K562 (cell line): Measurements from ENCODE around the gene RREB1. TPM values are rescaled to one million over a fixed set of nuclear protein-coding genes. Genes with fewer than 3 reads are reported as not detected.
A peak's percentile ranks its signal among the peaks of the same experiment; 100 is the strongest.

ENCODE experiments used
- BRD4 ChIP-seq: fragments of 200-600 bp; sonication (generic); IDR thresholded peaks from 2 replicates; pipeline ENCODE4 v1.6.1; 2017; ENCODE audit warnings: inconsistent platforms
- CBFB ChIP-seq: sonication (generic); formaldehyde crosslinking; IDR thresholded peaks from 2 replicates; pipeline ENCODE4 v1.4.0; 2020; ENCODE audit warnings: mild to moderate bottlenecking, missing genetic modification reagents
- DIDO1 ChIP-seq: fragments of 450-650 bp; IDR thresholded peaks from 2 replicates; pipeline ENCODE4 v1.6.1; 2016; ENCODE audit warnings: low read depth, missing biosample characterization, missing genetic modification characterization
- GTF2A2 ChIP-seq: IDR thresholded peaks from 2 replicates; pipeline ENCODE4 v1.6.1; 2016; ENCODE audit warnings: mild to moderate bottlenecking, missing genetic modification characterization, missing compliant biosample characterization
- HDAC1 ChIP-seq, 2 experiments: fragments of 450-650 bp; IDR thresholded peaks; 2 replicates each; pipeline ENCODE4 v1.6.1; 2016 to 2017; ENCODE audit warnings: inconsistent platforms in 1 of 2, mild to moderate bottlenecking in 1 of 2, moderate library complexity in 1 of 2
- HDAC8 ChIP-seq: fragments of 450-650 bp; IDR thresholded peaks from 2 replicates; pipeline ENCODE4 v1.6.1; 2016; ENCODE audit warnings: mild to moderate bottlenecking, missing genetic modification characterization, moderate library complexity, missing compliant biosample characterization
- KDM4B ChIP-seq, 2 experiments: fragments of 450-650 bp in 1 of 2; sonication (generic) in 1 of 2; IDR thresholded peaks; 2 replicates each; pipeline ENCODE4 v1.6.1; 2016 to 2017; ENCODE audit warnings: borderline replicate concordance in 2 of 2, antibody characterized with exemption in 1 of 2, low read depth in 1 of 2, mild to moderate bottlenecking in 1 of 2
- MEF2D ChIP-seq: conservative IDR thresholded peaks from 2 replicates; pipeline ENCODE4 v1.6.1; 2016; ENCODE audit warnings: low read depth, missing genetic modification characterization, missing compliant biosample characterization
- NFATC3 ChIP-seq: fragments of 450-650 bp; IDR thresholded peaks from 2 replicates; pipeline ENCODE4 v1.6.1; 2017; ENCODE audit warnings: mild to moderate bottlenecking
- POLR3G ChIP-seq: IDR thresholded peaks from 2 replicates; pipeline ENCODE4 v1.6.1; 2011; ENCODE audit not compliant: insufficient read length, insufficient replicate concordance; ENCODE audit errors: extremely low read depth
- TEAD4 ChIP-seq, 2 experiments: sonication (generic) in 1 of 2; formaldehyde crosslinking in 1 of 2; IDR thresholded peaks; 2 replicates each; pipeline versions ENCODE4 v1.6.1 to v1.8.0; 2012 to 2022; ENCODE audit warnings: borderline replicate concordance in 1 of 2, inconsistent platforms in 1 of 2, low read length in 1 of 2, mild to moderate bottlenecking in 1 of 2, missing genetic modification reagents in 1 of 2
- ZNF165 ChIP-seq: fragments of 250-450 bp; sonication (Bioruptor Pico); IDR thresholded peaks from 2 replicates; pipeline ENCODE4 v1.4.0; 2020; ENCODE audit warnings: borderline replicate concordance
- ZNF3 ChIP-seq: fragments of 250-450 bp; sonication (Bioruptor Pico); IDR thresholded peaks from 2 replicates; pipeline ENCODE4 v1.5.0; 2021; ENCODE audit warnings: mild to moderate bottlenecking, moderate library complexity
- polyA plus RNA-seq, 8 experiments: library from polyadenylated mRNA; depleted of rRNA in 4 of 8; stranded (reverse) in 5 of 8; unstranded in 3 of 8; fragments of >200 nt; fragmentation: Nextera tagmentation in 2 of 8; fragmentation: Illumina TruSeq in 1 of 8; extraction: Ambion mirVana in 2 of 8; extraction: Trizol in 1 of 8; gene quantifications; 2 replicates each; pipeline versions ENCODE4 v1.2.1 to v1.2.3, GENCODE V29; 2011 to 2014; ENCODE audit warnings: inconsistent platforms in 1 of 8, missing spikeins in 1 of 8
- total RNA-seq, 7 experiments: library from RNA; depleted of rRNA in 6 of 7; stranded (reverse); fragments of >200 nt in 6 of 7; fragmentation: Illumina TruSeq in 2 of 7; extraction: Trizol in 2 of 7; gene quantifications; 2 replicates each; pipeline versions ENCODE4 v1.2.1 to v1.2.3, GENCODE V29; 2011 to 2021; ENCODE audit warnings: low replicate concordance in 1 of 7
- TF ChIP-seq, protein P1 (sequence below): fragments of 250-450 bp; sonication (Bioruptor Pico); IDR thresholded peaks from 2 replicates; pipeline ENCODE4 v1.8.0; 2022; ENCODE audit warnings: moderate library complexity, mild to moderate bottlenecking, inconsistent platforms
- TF ChIP-seq, protein P2 (sequence below): sonication (generic); formaldehyde crosslinking; IDR thresholded peaks from 2 replicates; pipeline ENCODE4 v1.8.0; 2022; ENCODE audit warnings: mild to moderate bottlenecking, low read depth, missing genetic modification reagents
- TF ChIP-seq, protein P3 (sequence below): fragments of 250-450 bp; sonication (Bioruptor Pico); IDR thresholded peaks from 2 replicates; pipeline ENCODE4 v1.8.0; 2021; ENCODE audit warnings: moderate library complexity, mild to moderate bottlenecking, inconsistent platforms
- TF ChIP-seq, protein P4 (sequence below), 3 experiments: fragments of 200-800 bp in 1 of 3; fragments of 250-450 bp in 1 of 3; fragments of 450-650 bp in 1 of 3; sonication (Bioruptor Pico) in 1 of 3; sonication (Bioruptor generic) in 1 of 3; formaldehyde crosslinking in 1 of 3; IDR thresholded peaks; 2 replicates each; pipeline versions ENCODE4 v1.6.1 to v1.8.0; 2016 to 2022; ENCODE audit warnings: mild to moderate bottlenecking in 2 of 3, missing genetic modification characterization in 2 of 3, missing compliant biosample characterization in 1 of 3, moderate library complexity in 1 of 3
- TF ChIP-seq, protein P5 (sequence below): IDR thresholded peaks from 2 replicates; pipeline ENCODE4 v1.6.1; 2014; ENCODE audit warnings: antibody characterized with exemption

The RREB1 gene
- total and polyA plus RNA-seq, 9 of the 15 experiments (the other 6 are each of a cell fraction or from before 2014, with no cell fraction given) = 3.3 to 64.2 (median 19.3) TPM

DNA sequence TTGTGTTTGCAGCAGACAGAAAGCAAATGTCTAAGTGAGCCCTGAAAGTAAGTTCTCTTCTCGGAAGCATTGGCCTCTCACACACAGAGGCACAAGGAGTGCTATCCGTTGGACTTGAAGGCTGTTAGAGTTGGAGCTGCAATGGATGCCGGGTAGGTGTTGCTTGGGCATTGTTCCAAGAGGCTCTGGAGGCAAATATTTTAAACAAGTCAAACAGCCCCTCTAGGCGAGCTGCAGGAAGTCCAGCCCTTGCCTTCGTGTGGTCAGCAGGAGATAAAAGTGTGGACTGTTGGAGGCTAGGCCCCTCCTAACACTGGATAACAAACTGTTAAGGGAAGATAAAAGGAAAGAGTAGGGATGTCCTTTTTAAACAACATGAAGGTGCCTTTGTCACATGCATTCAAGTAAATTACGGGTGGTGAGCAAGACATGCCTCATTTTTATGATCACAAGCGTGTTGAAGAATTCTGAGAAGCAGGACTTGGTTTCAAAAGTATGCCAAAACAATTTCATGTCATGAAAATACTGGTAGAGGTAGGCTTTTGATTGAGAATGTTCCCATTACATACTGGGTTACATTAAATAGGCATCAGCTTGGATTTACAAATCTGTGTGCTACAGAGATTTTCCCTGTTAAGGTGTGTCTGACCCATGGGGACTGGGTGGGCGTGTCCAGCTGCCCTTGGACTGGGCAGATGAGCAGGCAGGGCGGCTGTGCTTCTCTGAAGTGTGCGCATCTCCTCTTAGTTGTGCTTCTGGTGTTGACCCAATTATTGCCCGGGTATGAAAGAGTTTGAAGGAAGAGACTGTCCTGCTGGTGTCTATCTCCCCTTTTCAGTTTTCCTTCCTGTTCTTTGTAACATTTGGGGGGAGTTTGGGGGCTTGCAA, 57.5 kb downstream of the RREB1 start (continued):
- TF ChIP-seq TEAD4 (IDR thresholded peaks at IDR 0.05; ENCODE audit: low read length) (peak; percentile 96), TEAD4 (CRISPR knock-in tag; IDR thresholded peaks at IDR 0.05; ENCODE audit: borderline replicate concordance) (no peak), ZNF165 (CRISPR knock-in tag) (peak; percentile 61; the same call in 1 of the 2 replicates), HDAC1 (IDR thresholded peaks at IDR 0.05) (peak; percentile 92 to 96), CBFB (peak; percentile 77), MEF2D (tag) (peak; percentile 91), HDAC8 (tag) (no peak; the same call in none of the 2 replicates), GTF2A2 (tag) (no peak), POLR3G (no peak), NFATC3 (peak; percentile 63; the same call in 1 of the 2 replicates), KDM4B (IDR thresholded peaks at IDR 0.05; ENCODE audit: borderline replicate concordance in 2 of 2, low read depth in 1 of 2) (no peak), BRD4 (peak; percentile 34; the same call in 1 of the 2 replicates), DIDO1 (tag) (no peak), ZNF3 (CRISPR knock-in tag) (no peak)
- TF ChIP-seq, protein P1, sequence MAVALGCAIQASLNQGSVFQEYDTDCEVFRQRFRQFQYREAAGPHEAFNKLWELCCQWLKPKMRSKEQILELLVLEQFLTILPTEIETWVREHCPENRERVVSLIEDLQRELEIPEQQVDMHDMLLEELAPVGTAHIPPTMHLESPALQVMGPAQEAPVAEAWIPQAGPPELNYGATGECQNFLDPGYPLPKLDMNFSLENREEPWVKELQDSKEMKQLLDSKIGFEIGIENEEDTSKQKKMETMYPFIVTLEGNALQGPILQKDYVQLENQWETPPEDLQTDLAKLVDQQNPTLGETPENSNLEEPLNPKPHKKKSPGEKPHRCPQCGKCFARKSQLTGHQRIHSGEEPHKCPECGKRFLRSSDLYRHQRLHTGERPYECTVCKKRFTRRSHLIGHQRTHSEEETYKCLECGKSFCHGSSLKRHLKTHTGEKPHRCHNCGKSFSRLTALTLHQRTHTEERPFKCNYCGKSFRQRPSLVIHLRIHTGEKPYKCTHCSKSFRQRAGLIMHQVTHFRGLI = peak; percentile 82
- TF ChIP-seq, protein P2, sequence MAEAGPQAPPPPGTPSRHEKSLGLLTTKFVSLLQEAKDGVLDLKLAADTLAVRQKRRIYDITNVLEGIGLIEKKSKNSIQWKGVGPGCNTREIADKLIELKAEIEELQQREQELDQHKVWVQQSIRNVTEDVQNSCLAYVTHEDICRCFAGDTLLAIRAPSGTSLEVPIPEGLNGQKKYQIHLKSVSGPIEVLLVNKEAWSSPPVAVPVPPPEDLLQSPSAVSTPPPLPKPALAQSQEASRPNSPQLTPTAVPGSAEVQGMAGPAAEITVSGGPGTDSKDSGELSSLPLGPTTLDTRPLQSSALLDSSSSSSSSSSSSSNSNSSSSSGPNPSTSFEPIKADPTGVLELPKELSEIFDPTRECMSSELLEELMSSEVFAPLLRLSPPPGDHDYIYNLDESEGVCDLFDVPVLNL (CRISPR knock-in tag) = no peak
- TF ChIP-seq, protein P3, sequence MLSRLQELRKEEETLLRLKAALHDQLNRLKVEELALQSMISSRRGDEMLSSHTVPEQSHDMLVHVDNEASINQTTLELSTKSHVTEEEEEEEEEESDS = no peak
- TF ChIP-seq, protein P4, sequence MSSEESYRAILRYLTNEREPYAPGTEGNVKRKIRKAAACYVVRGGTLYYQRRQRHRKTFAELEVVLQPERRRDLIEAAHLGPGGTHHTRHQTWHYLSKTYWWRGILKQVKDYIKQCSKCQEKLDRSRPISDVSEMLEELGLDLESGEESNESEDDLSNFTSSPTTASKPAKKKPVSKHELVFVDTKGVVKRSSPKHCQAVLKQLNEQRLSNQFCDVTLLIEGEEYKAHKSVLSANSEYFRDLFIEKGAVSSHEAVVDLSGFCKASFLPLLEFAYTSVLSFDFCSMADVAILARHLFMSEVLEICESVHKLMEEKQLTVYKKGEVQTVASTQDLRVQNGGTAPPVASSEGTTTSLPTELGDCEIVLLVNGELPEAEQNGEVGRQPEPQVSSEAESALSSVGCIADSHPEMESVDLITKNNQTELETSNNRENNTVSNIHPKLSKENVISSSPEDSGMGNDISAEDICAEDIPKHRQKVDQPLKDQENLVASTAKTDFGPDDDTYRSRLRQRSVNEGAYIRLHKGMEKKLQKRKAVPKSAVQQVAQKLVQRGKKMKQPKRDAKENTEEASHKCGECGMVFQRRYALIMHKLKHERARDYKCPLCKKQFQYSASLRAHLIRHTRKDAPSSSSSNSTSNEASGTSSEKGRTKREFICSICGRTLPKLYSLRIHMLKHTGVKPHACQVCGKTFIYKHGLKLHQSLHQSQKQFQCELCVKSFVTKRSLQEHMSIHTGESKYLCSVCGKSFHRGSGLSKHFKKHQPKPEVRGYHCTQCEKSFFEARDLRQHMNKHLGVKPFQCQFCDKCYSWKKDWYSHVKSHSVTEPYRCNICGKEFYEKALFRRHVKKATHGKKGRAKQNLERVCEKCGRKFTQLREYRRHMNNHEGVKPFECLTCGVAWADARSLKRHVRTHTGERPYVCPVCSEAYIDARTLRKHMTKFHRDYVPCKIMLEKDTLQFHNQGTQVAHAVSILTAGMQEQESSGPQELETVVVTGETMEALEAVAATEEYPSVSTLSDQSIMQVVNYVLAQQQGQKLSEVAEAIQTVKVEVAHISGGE (CRISPR knock-in tag; IDR thresholded peaks at IDR 0.05) = peak in 1 of 3 experiments; percentile 81; a peak in 2 of 6 replicates
- TF ChIP-seq, protein P5, sequence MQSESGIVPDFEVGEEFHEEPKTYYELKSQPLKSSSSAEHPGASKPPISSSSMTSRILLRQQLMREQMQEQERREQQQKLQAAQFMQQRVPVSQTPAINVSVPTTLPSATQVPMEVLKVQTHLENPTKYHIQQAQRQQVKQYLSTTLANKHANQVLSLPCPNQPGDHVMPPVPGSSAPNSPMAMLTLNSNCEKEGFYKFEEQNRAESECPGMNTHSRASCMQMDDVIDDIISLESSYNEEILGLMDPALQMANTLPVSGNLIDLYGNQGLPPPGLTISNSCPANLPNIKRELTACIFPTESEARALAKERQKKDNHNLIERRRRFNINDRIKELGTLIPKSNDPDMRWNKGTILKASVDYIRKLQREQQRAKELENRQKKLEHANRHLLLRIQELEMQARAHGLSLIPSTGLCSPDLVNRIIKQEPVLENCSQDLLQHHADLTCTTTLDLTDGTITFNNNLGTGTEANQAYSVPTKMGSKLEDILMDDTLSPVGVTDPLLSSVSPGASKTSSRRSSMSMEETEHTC = peak; percentile 55; the same call in 1 of the 2 replicates
